IMR-90 (cell line): ENCODE measurements around the gene EIF3L. TPM values are rescaled to one million over a fixed set of nuclear protein-coding genes. Genes with fewer than 3 reads are reported as not detected.

Source experiments
- ATAC-seq: fragments of 200-7000 bp; cut with Tn5 transposase; 2 replicates; pipeline ENCODE4 v1.9.1; 2020; ENCODE audit warnings: low read depth, mild to moderate bottlenecking, moderate library complexity
- BruUV-seq: library from RNA; stranded (reverse); fragments of 400-500 nt; replicated peaks from 2 replicates; lab custom pipeline; 2021; lab: Mats Ljungman, UMichigan
- CTCF ChIA-PET: fragments of 300-600 bp; formaldehyde crosslinking; extraction: SDS; loops from one replicate; lab custom pipeline; 2021; ENCODE audit warnings: antibody characterized with exemption; lab: Yijun Ruan, JAX
- POLR2A ChIA-PET: fragments of 300-600 bp; sonication (Branson Sonifier 250); formaldehyde crosslinking; loops from one replicate; lab custom pipeline; 2022; ENCODE audit warnings: antibody characterized with exemption; ENCODE audit not compliant: unreplicated experiment; lab: Charles Lee
- DNase-seq: peaks from one replicate; pipeline ENCODE4 v3.0.0; 2013
- H2AFZ ChIP-seq: replicated peaks from 2 replicates; pipeline ENCODE3; 2013; ENCODE audit warnings: low read length, mild to moderate bottlenecking; ENCODE audit not compliant: poor library complexity
- H2AK5ac ChIP-seq: 2 replicates; pipeline ENCODE4 v1.6.1; 2013; ENCODE audit warnings: low read depth, low read length, inconsistent platforms
- H2AK9ac ChIP-seq: replicated peaks from 2 replicates; pipeline ENCODE3; 2013; ENCODE audit warnings: mild to moderate bottlenecking, low read depth, low read length, moderate library complexity; ENCODE audit not compliant: poor library complexity
- H2BK120ac ChIP-seq: 2 replicates; pipeline ENCODE4 v1.6.1; 2013; ENCODE audit warnings: low read depth, low read length, inconsistent platforms
- H2BK15ac ChIP-seq: 3 replicates; pipeline ENCODE4 v1.6.1; 2013; ENCODE audit warnings: low read depth, low read length, inconsistent platforms
- H2BK20ac ChIP-seq: 2 replicates; pipeline ENCODE4 v1.6.1; 2013; ENCODE audit warnings: low read depth, mild to moderate bottlenecking, inconsistent platforms, low read length, moderate library complexity
- H2BK5ac ChIP-seq: 2 replicates; pipeline ENCODE4 v1.6.1; 2013; ENCODE audit warnings: mild to moderate bottlenecking, low read depth, low read length, inconsistent platforms; ENCODE audit not compliant: poor library complexity, severe bottlenecking
- H3K14ac ChIP-seq: replicated peaks from 2 replicates; pipeline ENCODE4 v1.6.1; 2013; ENCODE audit warnings: low read depth, low read length, inconsistent platforms
- H3K18ac ChIP-seq: 2 replicates; pipeline ENCODE4 v1.6.1; 2013; ENCODE audit warnings: low read depth, low read length, control low read depth
- H3K23ac ChIP-seq: 2 replicates; pipeline ENCODE4 v1.6.1; 2013; ENCODE audit warnings: low read depth, low read length, inconsistent platforms
- H3K27ac ChIP-seq: 2 replicates; pipeline ENCODE4 v1.5.1; 2013; ENCODE audit warnings: mild to moderate bottlenecking, control low read depth, low read length; ENCODE audit not compliant: insufficient read depth
- H3K27me3 ChIP-seq: 2 replicates; pipeline ENCODE4 v1.6.1; 2013; ENCODE audit warnings: low read length; ENCODE audit not compliant: control insufficient read depth, insufficient read depth
- H3K36me3 ChIP-seq: 2 replicates; pipeline ENCODE4 v1.6.1; 2013; ENCODE audit warnings: low read length, mixed read lengths; ENCODE audit not compliant: control insufficient read depth, insufficient read depth
- H3K4ac ChIP-seq: 2 replicates; pipeline ENCODE4 v1.6.1; 2013; ENCODE audit warnings: low read depth, low read length, inconsistent platforms
- H3K4me1 ChIP-seq: 2 replicates; pipeline ENCODE4 v1.6.1; 2013; ENCODE audit warnings: low read length, mixed read lengths; ENCODE audit not compliant: control insufficient read depth, insufficient read depth
- H3K4me2 ChIP-seq: 2 replicates; pipeline ENCODE4 v1.6.1; 2013; ENCODE audit warnings: low read depth, mild to moderate bottlenecking, control low read depth, low read length, moderate library complexity
- H3K4me3 ChIP-seq: 2 replicates; pipeline ENCODE4 v1.5.1; 2013; ENCODE audit warnings: low read depth, mild to moderate bottlenecking, control low read depth, low read length, moderate library complexity; ENCODE audit not compliant: insufficient read depth
- H3K56ac ChIP-seq: 2 replicates; pipeline ENCODE4 v1.6.1; 2013; ENCODE audit warnings: low read length, inconsistent platforms; ENCODE audit not compliant: insufficient read depth; ENCODE audit errors: extremely low read depth
- H3K79me1 ChIP-seq, 2 experiments: 2 replicates each; pipeline ENCODE4 v1.6.1; 2013; ENCODE audit warnings: low read length in 2 of 2, inconsistent platforms in 1 of 2, low read depth in 1 of 2
- H3K9ac ChIP-seq: 2 replicates; pipeline ENCODE4 v1.6.1; 2013; ENCODE audit warnings: low read depth, low read length, control low read depth
- H3K9me1 ChIP-seq: 2 replicates; pipeline ENCODE4 v1.6.1; 2013; ENCODE audit warnings: low read length, inconsistent platforms; ENCODE audit not compliant: insufficient read depth
- H3K9me3 ChIP-seq: 2 replicates; pipeline ENCODE4 v1.6.1; 2013; ENCODE audit warnings: low read length; ENCODE audit not compliant: control insufficient read depth, insufficient read depth
- H4K20me1 ChIP-seq: 2 replicates; pipeline ENCODE4 v1.6.1; 2013; ENCODE audit warnings: low read length, inconsistent platforms; ENCODE audit not compliant: insufficient read depth
- H4K5ac ChIP-seq: 2 replicates; pipeline ENCODE4 v1.6.1; 2013; ENCODE audit warnings: mild to moderate bottlenecking, low read depth, low read length, control low read depth
- H4K8ac ChIP-seq, 2 experiments: 2 replicates each; pipeline ENCODE4 v1.6.1; 2013; ENCODE audit warnings: low read depth in 2 of 2, low read length in 2 of 2, control low read depth in 1 of 2, inconsistent platforms in 1 of 2
- H4K91ac ChIP-seq: 2 replicates; pipeline ENCODE4 v1.6.1; 2013; ENCODE audit warnings: low read depth, low read length, inconsistent platforms; ENCODE audit not compliant: insufficient read depth
- BHLHE40 ChIP-seq: fragments of 150-350 bp; IDR thresholded peaks from 2 replicates; pipeline ENCODE4 v1.6.1; 2016; ENCODE audit warnings: mild to moderate bottlenecking, low read depth, low read length
- MXI1 ChIP-seq: IDR thresholded peaks from 2 replicates; pipeline ENCODE4 v1.6.1; 2012; ENCODE audit warnings: low read depth, mild to moderate bottlenecking, low read length, moderate library complexity, borderline replicate concordance
- NFE2L2 ChIP-seq: fragments of 150-350 bp; IDR thresholded peaks from 2 replicates; pipeline ENCODE4 v1.6.1; 2016; ENCODE audit warnings: low read depth, mild to moderate bottlenecking, low read length
- WGBS, 2 experiments: methylation state at CpG; one replicate each; pipeline versions ENCODE4 v1.1.5 to v1.1.7; 2013; ENCODE audit warnings: missing lambda C conversion rate in 2 of 2; ENCODE audit not compliant: insufficient read length in 1 of 2; ENCODE audit errors: extremely low coverage in 2 of 2; 5-methylcytosine and 5-hydroxymethylcytosine counted together
- dilution Hi-C: fragments of 300-500 bp; cut with HindIII; formaldehyde crosslinking; loops from one replicate; pipeline ENCODE4 v1.14.3; 2018; ENCODE audit warnings: low sequenced_read_pairs; ENCODE audit not compliant: unreplicated experiment
- in situ Hi-C: fragments of 300-500 bp; cut with MboI; formaldehyde crosslinking; loops from 3 replicates; pipeline ENCODE4 v1.14.3; 2019; ENCODE audit warnings: low sequenced_read_pairs, inconsistent platforms, mixed read lengths
- intact Hi-C: fragments of 100-400 bp; cut with micrococcal nuclease; formaldehyde crosslinking; loops from 2 replicates; pipeline ENCODE4 v1.10.0; 2022
- polyA plus RNA-seq, 3 experiments: library from polyadenylated mRNA; depleted of rRNA; stranded (reverse); fragments of >200 nt; gene quantifications; 2 replicates each; pipeline ENCODE4 v1.2.3, GENCODE V29; 2012; ENCODE audit warnings: low replicate concordance in 1 of 3
- total RNA-seq: library from RNA; depleted of rRNA; stranded (reverse); fragments of >200 nt; gene quantifications from 2 replicates; pipeline ENCODE4 v1.2.3, GENCODE V29; 2012
- TF ChIP-seq, protein P1 (sequence below): fragments of 150-350 bp; IDR thresholded peaks from 2 replicates; pipeline ENCODE4 v1.6.1; 2017; ENCODE audit warnings: mild to moderate bottlenecking, antibody characterized with exemption, low read length, low read depth
- TF ChIP-seq, protein P2 (sequence below): conservative IDR thresholded peaks from 2 replicates; pipeline ENCODE4 v1.5.1; 2012; ENCODE audit warnings: mild to moderate bottlenecking, low read depth, low read length, improper control_type of control experiment

EIF3L gene
- total and polyA plus RNA-seq, 2 of the 4 experiments (the other 2 are of a cell fraction), result 391 to 593 TPM

DNA sequence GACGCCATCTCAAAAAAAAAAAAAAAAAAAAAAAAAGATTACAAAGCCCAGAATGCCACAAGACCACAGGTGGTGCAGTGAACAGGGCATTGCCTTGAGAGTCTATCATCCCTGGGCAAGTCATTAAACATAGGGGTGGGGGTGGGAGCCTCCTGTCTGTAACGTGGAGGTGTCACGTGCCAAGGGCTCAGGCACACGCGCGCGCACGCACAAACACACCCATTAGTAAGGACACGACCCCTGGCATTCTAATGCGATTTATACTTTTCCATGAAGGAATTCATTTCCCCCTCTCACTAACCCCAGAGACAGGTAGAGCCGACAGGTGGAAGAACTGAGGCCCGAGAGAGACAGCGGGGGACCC, 47.3 kb upstream of the EIF3L start:
- DNase-seq, result no peak
- in situ Hi-C loops, result no loop called here
- no peak overlapping the region for H3K14ac ChIP-seq
- ChIA-PET CTCF (no interaction called here), POLR2A (no interaction called here)
- no peak overlapping the region for H3K18ac ChIP-seq
- dilution Hi-C loops, result no loop called here
- no peak overlapping the region; the same call in 1 of the 2 replicates for H2BK120ac ChIP-seq
- peak overlapping the region; percentile 68; the same call in 1 of the 2 replicates for H2AK5ac ChIP-seq
- H3K36me3 ChIP-seq, result no peaks in the 10 kb centered on the region
- no peak overlapping the region; the same call in 1 of the 2 replicates for H3K9ac ChIP-seq
- H3K23ac ChIP-seq, result no peak overlapping the region
- H3K4me3 ChIP-seq, result peak overlapping the region; percentile 56
- H3K56ac ChIP-seq, result no peak overlapping the region
- H3K27ac ChIP-seq, result no peak overlapping the region
- intact Hi-C loops, result no loop called here
- H3K27me3 ChIP-seq, result no peaks in the 10 kb centered on the region
- H4K91ac ChIP-seq, result no peak overlapping the region
- no peak overlapping the region for H2BK15ac ChIP-seq
- H4K8ac ChIP-seq, result peak overlapping the region; percentile 57 to 71; a peak in 2 of 4 replicates
- WGBS, 2 experiments, result no CpG with 5 or more reads among the region's 13 CpGs
- peak overlapping the region; percentile 90 for H2AK9ac ChIP-seq
- H3K79me1 ChIP-seq, result peaks cover 10 to 16% of the 10 kb centered on the region in 2 experiments; a peak in 3 of 4 replicates
- peak overlapping the region; percentile 50; the same call in 1 of the 2 replicates for H2BK20ac ChIP-seq
- ATAC-seq, result no peak
- H4K5ac ChIP-seq, result no peak overlapping the region
- H3K4me2 ChIP-seq, result peak overlapping the region; percentile 67
- peaks cover 5% of the 10 kb centered on the region; the same call in 1 of the 2 replicates for H3K9me1 ChIP-seq
- peaks cover 12% of the 10 kb centered on the region for H3K4me1 ChIP-seq
- H4K20me1 ChIP-seq, result 0 out of 2 replicates have a peak, but pooled peaks cover 5% of the 10 kb centered on the region
- no peak overlapping the region for H2BK5ac ChIP-seq
- no peaks in the 10 kb centered on the region for H3K9me3 ChIP-seq
- no TSS peak for BruUV-seq
- no peak overlapping the region; the same call in 1 of the 2 replicates for H3K4ac ChIP-seq
- TF ChIP-seq BHLHE40 (peak; percentile 77), NFE2L2 (no peak), MXI1 (no peak)
- TF ChIP-seq, protein P1, sequence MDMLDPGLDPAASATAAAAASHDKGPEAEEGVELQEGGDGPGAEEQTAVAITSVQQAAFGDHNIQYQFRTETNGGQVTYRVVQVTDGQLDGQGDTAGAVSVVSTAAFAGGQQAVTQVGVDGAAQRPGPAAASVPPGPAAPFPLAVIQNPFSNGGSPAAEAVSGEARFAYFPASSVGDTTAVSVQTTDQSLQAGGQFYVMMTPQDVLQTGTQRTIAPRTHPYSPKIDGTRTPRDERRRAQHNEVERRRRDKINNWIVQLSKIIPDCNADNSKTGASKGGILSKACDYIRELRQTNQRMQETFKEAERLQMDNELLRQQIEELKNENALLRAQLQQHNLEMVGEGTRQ, result peak; percentile 66
- TF ChIP-seq, protein P2, sequence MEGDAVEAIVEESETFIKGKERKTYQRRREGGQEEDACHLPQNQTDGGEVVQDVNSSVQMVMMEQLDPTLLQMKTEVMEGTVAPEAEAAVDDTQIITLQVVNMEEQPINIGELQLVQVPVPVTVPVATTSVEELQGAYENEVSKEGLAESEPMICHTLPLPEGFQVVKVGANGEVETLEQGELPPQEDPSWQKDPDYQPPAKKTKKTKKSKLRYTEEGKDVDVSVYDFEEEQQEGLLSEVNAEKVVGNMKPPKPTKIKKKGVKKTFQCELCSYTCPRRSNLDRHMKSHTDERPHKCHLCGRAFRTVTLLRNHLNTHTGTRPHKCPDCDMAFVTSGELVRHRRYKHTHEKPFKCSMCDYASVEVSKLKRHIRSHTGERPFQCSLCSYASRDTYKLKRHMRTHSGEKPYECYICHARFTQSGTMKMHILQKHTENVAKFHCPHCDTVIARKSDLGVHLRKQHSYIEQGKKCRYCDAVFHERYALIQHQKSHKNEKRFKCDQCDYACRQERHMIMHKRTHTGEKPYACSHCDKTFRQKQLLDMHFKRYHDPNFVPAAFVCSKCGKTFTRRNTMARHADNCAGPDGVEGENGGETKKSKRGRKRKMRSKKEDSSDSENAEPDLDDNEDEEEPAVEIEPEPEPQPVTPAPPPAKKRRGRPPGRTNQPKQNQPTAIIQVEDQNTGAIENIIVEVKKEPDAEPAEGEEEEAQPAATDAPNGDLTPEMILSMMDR, result no peak
- peak overlapping the region; percentile 97 for H2AFZ ChIP-seq
